SU-DHL-6 (cell line): ENCODE measurements around the gene STX10.

Experiments used
- H2AFZ ChIP-seq: fragments of 200-600 bp; sonication (generic); 2 replicates; pipeline ENCODE4 v1.6.1; 2014; ENCODE audit warnings: low read depth, mild to moderate bottlenecking, moderate library complexity, mixed read lengths, antibody characterized with exemption, low read length; ENCODE audit not compliant: severe bottlenecking
- H3F3A ChIP-seq: fragments of 200-600 bp; shearing (Covaris generic); 2 replicates; pipeline ENCODE4 v1.6.0; 2016; ENCODE audit warnings: antibody characterized with exemption, mild to moderate bottlenecking; ENCODE audit not compliant: insufficient read depth
- H3K27ac ChIP-seq: fragments of 200-600 bp; sonication (generic); 2 replicates; pipeline ENCODE4 v1.5.1; 2016; ENCODE audit warnings: low read depth, mild to moderate bottlenecking, low read length, moderate library complexity, mixed read lengths
- H3K27me3 ChIP-seq: fragments of 200-600 bp; sonication (generic), shearing (Covaris generic); 2 replicates; pipeline ENCODE4 v1.6.0; 2014; ENCODE audit warnings: mild to moderate bottlenecking, low read length
- H3K36me3 ChIP-seq: fragments of 200-600 bp; sonication (generic); 2 replicates; pipeline ENCODE4 v1.6.1; 2014; ENCODE audit warnings: mild to moderate bottlenecking, low read length, mixed read lengths
- H3K4me2 ChIP-seq: fragments of 300-600, 200-600 bp; shearing (Covaris generic), sonication (generic); 2 replicates; pipeline ENCODE4 v1.6.0; 2014; ENCODE audit warnings: low read length, low read depth, mild to moderate bottlenecking; ENCODE audit not compliant: poor library complexity, severe bottlenecking
- H3K4me3 ChIP-seq: fragments of 200-600 bp; sonication (generic); 2 replicates; pipeline ENCODE4 v1.5.1; 2014; ENCODE audit warnings: antibody characterized with exemption, low read length, mild to moderate bottlenecking, mixed read lengths; ENCODE audit not compliant: insufficient read depth, poor library complexity, severe bottlenecking
- H3K79me2 ChIP-seq: fragments of 200-600 bp; sonication (generic); 2 replicates; pipeline ENCODE4 v1.6.1; 2014; ENCODE audit warnings: mild to moderate bottlenecking, low read length, moderate library complexity; ENCODE audit not compliant: insufficient read depth
- H3K9ac ChIP-seq: fragments of 200-600 bp; sonication (generic); 2 replicates; pipeline ENCODE4 v1.7.0; 2014; ENCODE audit warnings: mild to moderate bottlenecking, low read length
- H3K9me2 ChIP-seq: fragments of 200-600 bp; sonication (generic); replicated peaks from 2 replicates; pipeline ENCODE4 v1.6.1; 2014; ENCODE audit warnings: low read length; ENCODE audit not compliant: insufficient read depth
- H3K9me3 ChIP-seq: fragments of 200-600 bp; sonication (generic); 2 replicates; pipeline ENCODE4 v1.6.1; 2014; ENCODE audit warnings: low read length, mixed read lengths; ENCODE audit not compliant: insufficient read depth
- H4K20me1 ChIP-seq: fragments of 200-600 bp; sonication (generic); 2 replicates; pipeline ENCODE4 v1.6.1; 2014; ENCODE audit warnings: low read depth, mild to moderate bottlenecking, antibody characterized with exemption, low read length, moderate library complexity, mixed read lengths
- CTCF ChIP-seq: fragments of 200-600 bp; sonication (generic); IDR thresholded peaks from one replicate; pipeline ENCODE4 v1.5.1; 2017; ENCODE audit warnings: antibody characterized with exemption, mild to moderate bottlenecking, low read length, moderate library complexity; ENCODE audit not compliant: insufficient read depth, poor library complexity, severe bottlenecking
- EZH2phosphoT487 ChIP-seq: fragments of 200-600 bp; sonication (generic), shearing (Covaris generic); conservative IDR thresholded peaks from 2 replicates; pipeline ENCODE4 v1.6.1; 2018; ENCODE audit warnings: mild to moderate bottlenecking, antibody characterized with exemption, low read length, moderate library complexity, mixed read lengths

STX10 gene

GRCh38 chr19:13122275-13122878, 27.8 kb downstream of the STX10 start:
- no peak for TF ChIP-seq CTCF
- TF ChIP-seq EZH2phosphoT487: no peak
- H3K9me2 ChIP-seq: no peaks in the 10 kb centered on the region
- H3K27me3 ChIP-seq: no peaks in the 10 kb centered on the region
- H2AFZ ChIP-seq: no peak overlapping the region
- H3K9me3 ChIP-seq: no peaks in the 10 kb centered on the region
- H3K4me3 ChIP-seq: no peak overlapping the region
- H3K27ac ChIP-seq: no peak overlapping the region
- H3K79me2 ChIP-seq: peaks cover 67% of the 10 kb centered on the region
- no peaks in the 10 kb centered on the region for H4K20me1 ChIP-seq
- no peaks in the 10 kb centered on the region for H3K36me3 ChIP-seq
- H3F3A ChIP-seq: peaks cover under 1% of the 10 kb centered on the region; the same call in 1 of the 2 replicates
- H3K9ac ChIP-seq: no peak overlapping the region
- no peak overlapping the region for H3K4me2 ChIP-seq

- Histone ChIP-seq H3K9ac (no peak overlapping the region), H3K4me2 (no peak overlapping the region), H3K9me2 (no peaks in the 10 kb centered on the region), H3K27ac (no peak overlapping the region), H3K9me3 (no peaks in the 10 kb centered on the region), H3F3A (peaks cover 7% of the 10 kb centered on the region), H2AFZ (no peak overlapping the region), H3K36me3 (no peaks in the 10 kb centered on the region), H3K4me3 (no peak overlapping the region), H3K79me2 (peaks cover 64% of the 10 kb centered on the region), H4K20me1 (no peaks in the 10 kb centered on the region), H3K27me3 (no peaks in the 10 kb centered on the region)
- no peak for TF ChIP-seq CTCF
- TF ChIP-seq EZH2phosphoT487: no peak
Observed at GRCh38 chr19:13121551-13122274, 28.5 kb downstream of the STX10 start.

- no peak overlapping the region for H3K27ac ChIP-seq
- H3K79me2 ChIP-seq: peaks cover 63% of the 10 kb centered on the region
- no peaks in the 10 kb centered on the region for H4K20me1 ChIP-seq
- no peak for TF ChIP-seq CTCF
- no peak for TF ChIP-seq EZH2phosphoT487
- no peak overlapping the region for H3K9ac ChIP-seq
- H2AFZ ChIP-seq: no peak overlapping the region
- H3K27me3 ChIP-seq: no peaks in the 10 kb centered on the region
- H3F3A ChIP-seq: peaks cover 8% of the 10 kb centered on the region
- no peaks in the 10 kb centered on the region for H3K36me3 ChIP-seq
- no peaks in the 10 kb centered on the region for H3K9me3 ChIP-seq
- H3K4me2 ChIP-seq: no peak overlapping the region
- H3K4me3 ChIP-seq: no peak overlapping the region
- H3K9me2 ChIP-seq: no peaks in the 10 kb centered on the region
Observed at GRCh38 chr19:13120817-13121216, 29.4 kb downstream of the STX10 start.
